Upper lobe of left lung (tissue), 6 donors: ENCODE results near the gene PTPRD. TPM values are rescaled to one million over a fixed set of nuclear protein-coding genes. Genes with fewer than 3 reads are reported as not detected.

ENCODE experiments used
- ATAC-seq, 2 donors: fragments of 200-7000 bp; cut with Tn5 transposase; one replicate each; pipeline ENCODE4 v1.9.1; 2022; ENCODE audit warnings: mild to moderate bottlenecking in 2 of 2, moderate library complexity in 2 of 2; ENCODE audit not compliant: low FRiP score in 2 of 2
- DNase-seq, 2 donors: peaks; one replicate each; pipeline ENCODE4 v3.0.0-alpha.2; 2019 to 2020
- H3K27ac ChIP-seq, 4 donors: fragments of 200-600 bp; sonication (generic); one replicate each; pipeline ENCODE4 v1.5.1; 2016 to 2019
- H3K27me3 ChIP-seq, 4 donors: fragments of 200-600 bp; sonication (generic); one replicate each; pipeline ENCODE4 v1.5.1; 2017 to 2019
- H3K36me3 ChIP-seq, 4 donors: fragments of 200-600 bp; sonication (generic); one replicate each; pipeline ENCODE4 v1.5.1; 2016 to 2019
- H3K4me1 ChIP-seq, 4 donors: fragments of 200-600 bp; sonication (generic); one replicate each; pipeline ENCODE4 v1.5.1; 2018 to 2019
- H3K4me3 ChIP-seq, 4 donors: fragments of 200-600 bp; sonication (generic); one replicate each; pipeline ENCODE4 v1.5.1; 2017 to 2019; ENCODE audit warnings: mild to moderate bottlenecking in 2 of 4, moderate library complexity in 1 of 4
- H3K9me3 ChIP-seq, 4 donors: fragments of 200-600 bp; sonication (generic); one replicate each; pipeline ENCODE4 v1.5.1; 2018 to 2019
- CTCF ChIP-seq, 6 experiments: fragments of 450-650 bp in 4 of 6; fragments of 200-600 bp in 2 of 6; sonication (generic) in 2 of 6; IDR thresholded peaks; one replicate each; pipeline ENCODE4 v1.5.1; 2016 to 2019; ENCODE audit warnings: antibody characterized with exemption in 6 of 6
- EP300 ChIP-seq, 4 donors: sonication (generic); formaldehyde crosslinking; IDR thresholded peaks; one replicate each; pipeline ENCODE4 v1.5.1; 2017; ENCODE audit warnings: antibody characterized with exemption in 4 of 4, control low read depth in 2 of 4
- POLR2A ChIP-seq, 4 donors: fragments of 450-650 bp; IDR thresholded peaks; one replicate each; pipeline ENCODE4 v1.5.1; 2016 to 2017; ENCODE audit warnings: antibody characterized with exemption in 4 of 4, mild to moderate bottlenecking in 2 of 4
- POLR2AphosphoS5 ChIP-seq, 2 donors: sonication (generic); formaldehyde crosslinking; IDR thresholded peaks; one replicate each; pipeline ENCODE4 v1.5.1; 2017; ENCODE audit warnings: antibody characterized with exemption in 2 of 2
- WGBS, 2 donors: methylation state at CpG; one replicate each; pipeline ENCODE4 v1.1.5; 2017 to 2018; 5-methylcytosine and 5-hydroxymethylcytosine counted together
- total RNA-seq, 6 donors: library from RNA; depleted of rRNA in 4 of 6; stranded (reverse); fragments of >200 nt in 4 of 6; gene quantifications; one replicate each; pipeline versions ENCODE4 v1.1.0 to v1.2.1, GENCODE V29; 2016 to 2021
- donor health status: DM: no; HTN: no; CAD: no; lungs with moderate emphysema.
- donor health status: DM: no; HTN: yes; CAD: no; lungs with severe emphysema.

PTPRD gene
- total RNA-seq, 6 donors from 2014 or later: 7.4 to 46.1 (median 14.5) TPM

- H3K36me3 ChIP-seq: no peaks in the 10 kb centered on the region
- H3K27ac ChIP-seq: no peak overlapping the region
- no peaks in the 10 kb centered on the region for H3K9me3 ChIP-seq
- H3K27me3 ChIP-seq: no peaks in the 10 kb centered on the region
- TF ChIP-seq POLR2AphosphoS5 (IDR thresholded peaks at IDR 0.05) (no peak), CTCF (IDR thresholded peaks at IDR 0.05) (no peak), EP300 (IDR thresholded peaks at IDR 0.05) (no peak), POLR2A (IDR thresholded peaks at IDR 0.05) (no peak)
- no peaks in the 10 kb centered on the region for H3K4me1 ChIP-seq
- no peak for DNase-seq
- H3K4me3 ChIP-seq: no peak overlapping the region
- ATAC-seq: peak in 1 of 2 donors; percentile 59
Observed at GRCh38 chr9:8963885-8964284, 1648.9 kb downstream of the PTPRD start.

- Histone ChIP-seq H3K27ac (no peak overlapping the region), H3K4me3 (no peak overlapping the region), H3K4me1 (no peaks in the 10 kb centered on the region), H3K36me3 (no peaks in the 10 kb centered on the region), H3K27me3 (no peaks in the 10 kb centered on the region), H3K9me3 (no peaks in the 10 kb centered on the region)
- no peak for ATAC-seq
- 73 to 81% methylated on average over 2 of the region's 2 CpGs for WGBS, 2 donors
- TF ChIP-seq POLR2A (IDR thresholded peaks at IDR 0.05): no peak
- no peak for TF ChIP-seq CTCF (IDR thresholded peaks at IDR 0.05)
- no peak for TF ChIP-seq POLR2AphosphoS5 (IDR thresholded peaks at IDR 0.05)
- no peak for TF ChIP-seq EP300 (IDR thresholded peaks at IDR 0.05)
- no peak for DNase-seq
Observed at GRCh38 chr9:8962084-8962483, 1650.7 kb downstream of the PTPRD start.

- Histone ChIP-seq H3K4me3 (no peak overlapping the region), H3K27ac (no peak overlapping the region), H3K9me3 (no peaks in the 10 kb centered on the region), H3K36me3 (no peaks in the 10 kb centered on the region), H3K27me3 (no peaks in the 10 kb centered on the region), H3K4me1 (no peaks in the 10 kb centered on the region)
- peak; percentile 10 to 31 for TF ChIP-seq POLR2AphosphoS5 (IDR thresholded peaks at IDR 0.05)
- no peak for TF ChIP-seq CTCF (IDR thresholded peaks at IDR 0.05)
- TF ChIP-seq EP300 (IDR thresholded peaks at IDR 0.05): peak in 1 of 4 donors; percentile 16
- no peak for TF ChIP-seq POLR2A (IDR thresholded peaks at IDR 0.05)
- WGBS, 2 donors: 81 to 86% methylated on average over 4 of the region's 4 CpGs
- ATAC-seq: peak; percentile 61 to 90
- no peak for DNase-seq
Observed at GRCh38 chr9:8961186-8961851, 1651.5 kb downstream of the PTPRD start.

GRCh38 chr9:8960254-8960653, 1652.5 kb downstream of the PTPRD start:
- Histone ChIP-seq H3K27ac (no peak overlapping the region), H3K9me3 (no peaks in the 10 kb centered on the region), H3K27me3 (no peaks in the 10 kb centered on the region), H3K36me3 (no peaks in the 10 kb centered on the region), H3K4me1 (no peaks in the 10 kb centered on the region), H3K4me3 (no peak overlapping the region)
- no peak for TF ChIP-seq POLR2A (IDR thresholded peaks at IDR 0.05)
- no peak for TF ChIP-seq CTCF (IDR thresholded peaks at IDR 0.05)
- TF ChIP-seq EP300 (IDR thresholded peaks at IDR 0.05): no peak
- no peak for TF ChIP-seq POLR2AphosphoS5 (IDR thresholded peaks at IDR 0.05)
- ATAC-seq: no peak
- WGBS, 2 donors: 84 to 90% methylated on average over 3 of the region's 3 CpGs
- no peak for DNase-seq

- Histone ChIP-seq H3K4me3 (no peak overlapping the region), H3K27me3 (no peaks in the 10 kb centered on the region), H3K36me3 (no peaks in the 10 kb centered on the region), H3K4me1 (no peaks in the 10 kb centered on the region), H3K9me3 (no peaks in the 10 kb centered on the region), H3K27ac (no peak overlapping the region)
- no peak for ATAC-seq
- DNase-seq: no peak
- TF ChIP-seq CTCF (IDR thresholded peaks at IDR 0.05) (no peak), POLR2A (IDR thresholded peaks at IDR 0.05) (no peak), POLR2AphosphoS5 (IDR thresholded peaks at IDR 0.05) (no peak), EP300 (IDR thresholded peaks at IDR 0.05) (no peak)
- WGBS, 2 donors: 72 to 80% methylated on average over 2 of the region's 2 CpGs
Observed at GRCh38 chr9:8958358-8958757, 1654.4 kb downstream of the PTPRD start.
